ENCODE results near the gene INKA2.

INKA2 gene

DNA sequence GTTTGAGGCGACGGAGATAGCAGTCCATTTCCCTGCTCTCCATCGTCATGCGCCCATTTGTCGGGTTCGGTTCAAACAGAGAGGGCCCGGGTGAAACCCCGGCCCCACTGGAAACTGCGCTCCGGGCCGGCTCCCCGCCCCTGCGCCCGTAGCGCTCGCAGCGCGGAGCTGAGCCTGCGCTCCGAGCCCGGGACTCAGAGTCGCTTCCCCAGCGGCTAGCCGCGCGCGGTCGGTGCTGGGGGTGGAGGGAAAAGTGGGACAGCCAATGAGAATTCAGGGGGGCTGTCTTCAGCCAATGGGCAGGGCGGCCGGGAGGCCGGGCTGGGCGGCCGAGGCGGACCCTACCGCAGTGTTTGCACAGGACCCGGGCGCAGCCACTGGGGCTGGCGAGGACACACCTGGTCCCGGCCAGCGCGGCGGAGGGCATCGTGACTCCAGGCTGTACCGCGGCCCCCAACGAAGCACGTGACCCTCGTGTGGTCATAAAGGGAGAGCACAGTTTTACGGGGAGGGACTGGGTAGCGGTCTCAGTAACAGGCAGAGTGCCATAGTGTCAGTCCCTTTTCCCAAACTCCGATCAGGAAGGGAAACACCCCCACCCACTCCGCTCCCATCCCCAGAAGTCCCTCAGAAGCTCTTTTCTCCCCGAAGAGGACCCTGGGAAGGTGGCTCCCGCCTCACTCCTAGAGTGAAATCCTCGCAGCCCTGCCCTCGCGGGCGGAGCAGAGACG, at the start of gene INKA2:
TSS of gene INKA2 (minus strand) at position 202 of the 731 bp plus-strand sequence. CDS start at position 49, 153 bp downstream.
- peak; percentile 59 for DNase-seq (ENCODE audit: low spot score)
- FAIRE-seq: no peak

DNA sequence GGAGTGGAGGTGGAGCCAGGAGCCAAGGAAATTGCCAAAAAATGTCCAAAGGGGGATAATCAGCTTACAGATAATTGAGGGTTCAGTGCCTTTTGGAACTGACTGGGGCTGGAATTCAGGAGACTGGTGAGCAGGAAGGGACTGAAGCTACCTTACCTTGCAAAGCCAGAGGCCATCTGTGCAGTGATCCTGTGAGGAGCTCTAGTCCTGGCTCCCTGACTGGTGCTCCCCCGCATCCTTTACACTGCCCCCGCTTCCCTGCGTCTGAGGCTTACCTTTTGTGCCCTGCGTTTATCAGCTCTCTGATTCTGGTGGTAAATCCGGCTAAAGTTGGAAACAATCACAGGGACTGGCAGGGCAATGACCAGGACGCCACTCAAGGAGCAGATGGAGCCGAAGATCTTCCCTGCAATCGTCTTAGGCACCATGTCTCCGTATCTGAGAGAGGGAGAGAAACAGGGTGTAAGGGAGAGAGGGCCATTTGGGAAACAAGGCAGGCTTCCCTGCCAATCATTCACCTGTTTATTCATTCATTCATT, 47.5 kb upstream of the INKA2 start:
- DNase-seq (ENCODE audit: low spot score) (no peak), FAIRE-seq (no peak)

DNA sequence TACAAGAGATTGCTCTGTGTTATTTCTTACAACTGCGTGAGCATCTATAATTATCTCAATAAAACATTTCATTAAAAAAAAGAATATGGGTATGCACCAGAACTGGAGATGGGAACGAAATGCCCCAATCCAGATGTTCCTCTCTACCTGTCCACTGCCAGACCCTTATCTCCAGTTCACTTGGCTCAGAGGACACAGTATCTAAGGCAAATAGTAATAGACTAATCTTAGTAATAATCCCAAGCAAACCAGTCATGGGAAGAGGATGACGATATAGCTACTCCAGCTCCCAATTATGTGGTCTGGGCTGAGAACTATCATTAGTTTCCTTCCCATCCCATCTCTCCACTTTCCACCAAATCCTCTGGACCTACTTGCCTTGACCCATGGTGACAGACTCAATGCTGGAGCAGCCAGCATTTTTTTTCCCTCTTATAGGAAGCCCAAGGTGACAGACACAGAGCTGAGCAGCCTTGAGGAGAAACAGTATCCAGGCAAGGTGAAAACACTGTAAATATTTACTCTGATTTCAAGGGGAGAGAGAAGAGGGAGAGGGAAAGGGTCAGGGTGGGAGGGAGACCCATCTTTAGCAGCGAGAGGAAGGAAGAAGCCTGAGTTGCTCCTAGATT, 45.2 kb upstream of the INKA2 start:
- DNase-seq (ENCODE audit: low spot score): no peak
- no peak for FAIRE-seq

DNA sequence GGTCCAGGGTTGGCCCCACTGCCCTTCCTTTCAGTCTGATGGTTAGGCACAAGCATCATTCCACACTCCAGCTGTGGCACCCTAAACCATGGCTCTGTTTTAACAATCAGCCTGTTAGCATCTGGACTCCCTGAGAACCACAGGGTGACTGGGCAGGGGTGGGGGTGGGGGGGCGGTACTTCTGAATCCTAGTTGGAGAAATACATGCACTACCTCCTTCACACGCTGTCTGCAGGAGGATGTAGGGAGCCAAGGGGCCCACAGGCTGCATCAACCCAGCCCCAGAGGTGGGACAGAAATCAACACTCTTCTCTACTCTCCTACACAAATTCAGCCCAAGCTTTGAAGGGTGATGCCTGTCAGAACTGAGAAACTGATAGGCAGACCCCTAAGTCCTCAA, 40.4 kb upstream of the INKA2 start:
- FAIRE-seq: no peak

DNA sequence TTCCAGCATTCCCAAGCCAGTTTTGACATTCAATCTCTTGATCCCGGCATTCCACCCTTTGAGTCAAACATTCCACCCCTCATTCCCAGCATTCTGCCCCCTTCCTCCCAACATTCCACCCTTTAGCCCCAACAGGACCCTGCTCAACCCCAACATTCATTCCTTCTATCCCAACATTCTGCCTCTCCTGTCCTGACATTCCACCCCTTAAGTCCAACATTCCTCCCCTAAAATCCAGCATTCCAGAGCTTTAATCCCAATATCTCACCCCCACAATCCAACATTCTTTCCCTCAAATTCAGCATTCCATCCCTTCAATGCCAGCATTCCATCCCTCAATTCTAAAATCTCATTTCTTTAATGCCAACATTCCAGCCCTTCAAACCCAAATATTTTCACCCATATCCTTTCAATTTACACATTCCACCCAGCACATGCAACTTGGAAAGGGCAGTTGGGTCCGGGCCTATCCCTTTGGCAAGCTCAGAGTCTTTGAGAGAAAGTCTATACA, 39.4 kb upstream of the INKA2 start:
- DNase-seq (ENCODE audit: low spot score) (no peak), FAIRE-seq (no peak)

More for the DNA sequence above, 40.4 kb upstream of the INKA2 start:
- no peak for DNase-seq (ENCODE audit: low spot score)

DNA sequence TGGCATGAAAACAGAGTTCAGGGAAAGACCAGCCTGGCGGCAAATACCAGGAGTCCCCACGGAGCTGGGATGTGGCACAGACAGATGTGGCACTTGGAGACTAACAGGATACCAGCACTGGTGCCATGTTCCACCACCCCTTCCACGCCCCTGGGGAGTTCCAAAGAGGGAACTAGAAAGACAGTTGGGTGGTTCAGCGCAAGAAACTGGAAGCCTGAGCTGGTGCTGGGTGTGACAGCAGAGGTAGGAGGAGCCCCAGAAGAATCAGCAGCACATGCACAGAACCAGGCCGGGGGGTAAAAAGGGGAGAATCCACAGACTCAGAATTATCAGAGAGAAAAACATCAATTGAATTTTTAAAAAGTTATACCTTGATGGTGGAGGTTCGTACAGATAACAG, 38.9 kb upstream of the INKA2 start:
- no peak for FAIRE-seq
- no peak for DNase-seq (ENCODE audit: low spot score)

- no peak for DNase-seq (ENCODE audit: low spot score)
- FAIRE-seq: no peak
Measured at GRCh38 chr1:111777301-111777700, 38.1 kb upstream of the INKA2 start.

DNA sequence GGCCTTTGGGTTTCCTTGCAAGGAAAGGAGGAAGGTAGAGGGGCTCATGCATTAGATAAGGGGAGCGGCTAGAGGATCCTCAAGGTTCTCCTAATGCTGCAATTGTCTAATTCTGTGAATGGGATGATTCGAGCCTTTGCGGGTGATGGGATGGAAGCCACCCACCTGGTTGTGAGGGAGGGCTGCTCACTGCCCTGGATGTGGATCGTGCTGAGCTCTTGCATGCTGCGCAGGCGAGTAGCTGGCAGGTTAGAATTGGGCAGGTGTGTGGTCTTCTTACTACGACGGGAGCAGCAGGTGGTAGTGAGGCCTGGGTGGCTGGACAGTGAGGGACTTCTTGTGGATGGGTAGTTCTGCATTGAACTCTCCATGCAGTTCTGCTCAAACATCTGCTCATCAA, 37.7 kb upstream of the INKA2 start:
- no peak for DNase-seq (ENCODE audit: low spot score)
- no peak for FAIRE-seq

- DNase-seq (ENCODE audit: low spot score): no peak
- no peak for FAIRE-seq
Measured at GRCh38 chr1:111776391-111776790, 37.2 kb upstream of the INKA2 start.

GRCh38 chr1:111775966-111776365, 36.8 kb upstream of the INKA2 start:
- DNase-seq (ENCODE audit: low spot score): no peak
- no peak for FAIRE-seq

GRCh38 chr1:111770916-111771315, 31.7 kb upstream of the INKA2 start:
- DNase-seq (ENCODE audit: low spot score) (no peak), FAIRE-seq (no peak)

DNA sequence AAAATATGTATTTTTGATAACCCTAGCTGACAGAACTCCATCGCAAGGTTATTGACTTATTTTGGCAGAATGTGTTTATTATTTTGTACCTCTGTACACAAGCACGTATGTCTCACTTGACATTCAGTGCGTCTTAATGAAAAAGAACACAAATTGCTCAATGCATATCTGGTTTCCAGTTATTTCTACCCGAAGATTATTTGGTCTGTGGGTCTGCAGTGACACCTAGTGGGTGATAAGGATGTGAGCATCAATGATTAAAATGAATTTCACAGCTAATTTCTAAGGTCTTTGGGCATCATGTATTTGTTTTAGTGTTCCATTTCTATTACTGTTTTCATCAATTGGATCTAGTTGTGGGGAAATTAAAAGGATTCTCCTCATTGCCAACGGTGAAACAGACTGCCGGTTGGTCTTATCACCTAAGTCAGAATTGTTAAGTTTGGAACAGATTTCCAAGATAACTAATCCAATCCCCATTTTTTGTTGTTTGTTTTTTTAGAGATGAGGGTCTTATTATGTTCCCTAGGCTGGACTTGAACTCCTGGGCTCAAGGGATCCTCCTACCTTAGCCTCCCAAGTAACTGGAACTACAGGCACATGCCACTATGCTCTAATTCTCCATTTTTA, 30.4 kb upstream of the INKA2 start:
- peak; percentile 37 for DNase-seq (ENCODE audit: low spot score)
- FAIRE-seq: peak; percentile 73

- no peak for FAIRE-seq
- DNase-seq (ENCODE audit: low spot score): no peak
Measured at GRCh38 chr1:111768625-111769024, 29.4 kb upstream of the INKA2 start.

- DNase-seq (ENCODE audit: low spot score): no peak
- no peak for FAIRE-seq
Measured at GRCh38 chr1:111768023-111768422, 28.8 kb upstream of the INKA2 start.

GRCh38 chr1:111762332-111762731, 23.1 kb upstream of the INKA2 start:
- DNase-seq (ENCODE audit: low spot score) (no peak), FAIRE-seq (no peak)

DNA sequence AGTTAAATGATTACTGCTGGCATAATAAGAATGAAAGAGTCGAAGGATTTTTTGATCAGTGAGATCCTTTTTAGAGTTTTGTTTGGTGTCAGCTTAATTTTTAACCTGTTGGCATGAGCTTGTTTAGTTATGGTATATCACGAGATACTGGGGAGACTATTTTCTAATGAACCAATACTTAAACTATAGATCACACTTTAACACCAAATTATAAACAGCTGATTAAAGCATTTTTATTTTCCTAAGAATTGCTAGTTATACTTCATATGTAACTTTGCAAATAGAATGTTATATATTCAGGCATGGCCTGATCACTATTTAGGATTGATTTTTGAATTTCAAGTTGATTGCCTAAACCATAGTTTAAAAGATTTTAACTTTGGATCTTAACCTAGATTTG, 22.5 kb upstream of the INKA2 start:
- DNase-seq (ENCODE audit: low spot score) (no peak), FAIRE-seq (no peak)

DNA sequence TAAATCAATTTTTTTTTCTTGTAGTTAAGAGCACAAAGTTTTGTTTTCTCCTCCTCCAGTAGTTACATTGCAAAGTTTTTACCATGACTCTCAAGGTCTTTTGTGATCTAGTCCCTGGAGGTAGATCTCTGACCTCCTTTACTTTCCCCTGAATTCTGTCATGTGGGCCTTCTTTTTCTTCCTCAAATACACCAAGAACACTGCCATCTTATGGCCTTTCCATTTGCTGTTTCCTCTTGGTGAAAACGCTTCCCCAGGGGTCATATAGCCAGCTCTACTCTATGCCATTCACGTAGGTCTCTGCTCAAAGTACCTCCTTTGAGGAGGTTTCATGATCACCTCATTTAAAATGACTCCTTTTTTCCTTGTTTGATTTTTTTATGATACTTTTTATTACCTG, 19.2 kb upstream of the INKA2 start:
- DNase-seq (ENCODE audit: low spot score): no peak
- FAIRE-seq: no peak

GRCh38 chr1:111756124-111756513, 16.9 kb upstream of the INKA2 start:
- no peak for FAIRE-seq

GRCh38 chr1:111755331-111756123, 16.3 kb upstream of the INKA2 start, which contains the start of gene DDX20:
Gene DDX20 (plus strand): TSS chr1:111755901. CDS start chr1:111755925, 24 bp downstream.
- FAIRE-seq: peak; percentile 24
- peak; percentile 88 for DNase-seq (ENCODE audit: low spot score)

More at GRCh38 chr1:111756124-111756513, 16.9 kb upstream of the INKA2 start:
- DNase-seq (ENCODE audit: low spot score): no peak

DNA sequence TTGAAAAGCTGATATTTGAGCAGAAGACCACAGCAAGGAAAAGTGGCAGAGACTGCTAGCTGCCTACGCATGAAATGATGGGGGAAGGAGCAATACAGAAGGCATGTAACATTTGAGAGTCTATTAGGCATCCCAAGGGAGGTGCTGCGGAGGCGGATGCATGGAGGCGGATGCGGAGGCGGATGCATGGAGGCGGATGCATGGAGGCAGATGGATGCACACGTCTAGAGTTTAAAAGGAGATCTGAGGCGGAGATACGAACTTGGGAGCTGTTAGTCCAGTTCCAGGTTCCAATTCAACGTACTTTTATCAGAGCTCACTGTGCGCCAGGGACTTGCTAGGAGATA, 15.8 kb upstream of the INKA2 start:
- DNase-seq (ENCODE audit: low spot score): peak; percentile 28
- no peak for FAIRE-seq

- DNase-seq (ENCODE audit: low spot score) (no peak), FAIRE-seq (no peak)
Measured at GRCh38 chr1:111751906-111752575, 12.8 kb upstream of the INKA2 start.

All from RCC 7860 (cell line).